Measurements from ENCODE around the gene GPER1. TPM values are rescaled to one million over a fixed set of nuclear protein-coding genes. Genes with fewer than 3 reads are reported as not detected.

The GPER1 gene
- total RNA-seq, 2 experiments from 2014 or later: not detected

GRCh38 chr7:1054438-1054837, 33.5 kb upstream of the GPER1 start:
- Mint-ChIP-seq H3K9me3 (no peaks in the 10 kb centered on the region), H3K27me3 (no peaks in the 10 kb centered on the region), H3K4me3 (peak overlapping the region; percentile 95), H3K27ac (peak overlapping the region; percentile 86), H3K36me3 (ENCODE audit: low read depth) (peaks cover 22% of the 10 kb centered on the region), H3K4me1 (ENCODE audit: low read depth) (peaks cover 44% of the 10 kb centered on the region)
- H3K27me3 ChIP-seq (ENCODE audit: control insufficient read depth in 1 of 2, insufficient read depth in 2 of 2, low read length in 2 of 2): no peaks in the 10 kb centered on the region
- no peak overlapping the region for H3K4me3 ChIP-seq (ENCODE audit: low read length)
- intact Hi-C loops (cut with DNase I, micrococcal nuclease): no loop called here
- DNase-seq (no peak), ATAC-seq (ENCODE audit: poor library complexity) (no peak)
- CTCF ChIA-PET: interaction anchor here (1.5 to 2.3 kb wide), 2 partner anchors 10 to 11 kb away, joined by 4 to 5 read pairs; partner anchors contain the start of gene GPR146
- POLR2A ChIA-PET: interaction anchor here (0.9 to 2.0 kb wide), 3 partner anchors 10 to 84 kb away, joined by 3 to 8 read pairs (median 6); partner anchors contain the start of genes COX19 and GPR146
- peaks cover 5% of the 10 kb centered on the region for H3K36me3 ChIP-seq (ENCODE audit: insufficient read depth, low read length)
- peak overlapping the region in 1 of 2 donors; percentile 46 for H3K27ac ChIP-seq (ENCODE audit: low read depth in 1 of 2, low read length in 2 of 2)
- no peak for TF ChIP-seq CTCF (IDR thresholded peaks at IDR 0.05)
- peaks cover 63% of the 10 kb centered on the region for H3K4me1 ChIP-seq (ENCODE audit: insufficient read depth, low read length)
- no peaks in the 10 kb centered on the region for H3K9me3 ChIP-seq (ENCODE audit: control insufficient read depth in 1 of 2, insufficient read depth in 1 of 2, low read length in 2 of 2)

GRCh38 chr7:1054861-1055450, 33.0 kb upstream of the GPER1 start:
- peaks cover 38% of the 10 kb centered on the region for H3K4me1 Mint-ChIP-seq (ENCODE audit: low read depth)
- H3K36me3 Mint-ChIP-seq (ENCODE audit: low read depth): peaks cover 22% of the 10 kb centered on the region
- CTCF ChIA-PET: interaction anchor here (0.8 to 2.3 kb wide), 3 partner anchors 10 to 62 kb away, joined by 4 to 5 read pairs (median 4); partner anchors contain the start of gene GPR146
- Histone ChIP-seq H3K27ac (ENCODE audit: low read depth in 1 of 2, low read length in 2 of 2) (peak overlapping the region in 1 of 2 donors; percentile 46), H3K36me3 (ENCODE audit: insufficient read depth, low read length) (peaks cover 5% of the 10 kb centered on the region), H3K27me3 (ENCODE audit: control insufficient read depth in 1 of 2, insufficient read depth in 2 of 2, low read length in 2 of 2) (no peaks in the 10 kb centered on the region), H3K4me1 (ENCODE audit: insufficient read depth, low read length) (peaks cover 59% of the 10 kb centered on the region), H3K9me3 (ENCODE audit: control insufficient read depth in 1 of 2, insufficient read depth in 1 of 2, low read length in 2 of 2) (no peaks in the 10 kb centered on the region), H3K4me3 (ENCODE audit: low read length) (peak overlapping the region; percentile 53)
- H3K27ac Mint-ChIP-seq: peak overlapping the region; percentile 86
- DNase-seq (peak; percentile 33 to 80 (median 65)), ATAC-seq (ENCODE audit: poor library complexity) (peak; percentile 78)
- intact Hi-C loops (cut with DNase I, micrococcal nuclease): no loop called here
- no peaks in the 10 kb centered on the region for H3K27me3 Mint-ChIP-seq
- H3K9me3 Mint-ChIP-seq: no peaks in the 10 kb centered on the region
- TF ChIP-seq CTCF (IDR thresholded peaks at IDR 0.05): no peak
- POLR2A ChIA-PET: interaction anchor here (1.8 to 2.3 kb wide), 4 partner anchors 10 to 83 kb away, joined by 6 to 11 read pairs (median 10); partner anchors contain the start of genes COX19 and GPR146
- H3K4me3 Mint-ChIP-seq: peak overlapping the region; percentile 95

DNA sequence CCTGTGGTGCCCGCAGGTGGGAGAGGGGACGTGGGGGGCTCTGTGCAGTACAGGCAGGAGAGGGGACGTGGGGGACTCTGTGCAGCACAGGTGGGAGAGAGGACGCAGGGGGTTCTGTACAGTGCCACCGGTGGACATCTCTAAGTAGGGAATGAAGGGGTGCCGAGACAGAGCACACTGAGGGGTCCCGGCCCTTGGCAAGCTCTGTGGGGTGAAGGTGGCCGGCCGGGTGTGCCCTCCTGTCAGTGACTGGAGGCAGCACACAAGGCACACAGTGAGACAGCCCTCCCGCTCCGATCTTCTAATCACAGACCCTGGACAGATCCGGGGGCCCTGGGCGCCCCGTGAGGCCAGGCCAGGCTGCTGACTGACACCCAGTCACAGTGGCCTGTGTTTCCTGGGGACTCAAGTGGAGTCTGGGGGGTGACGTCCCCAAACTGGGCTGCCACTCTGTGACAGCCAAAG, 32.4 kb upstream of the GPER1 start:
- no peak overlapping the region for H3K27ac ChIP-seq (ENCODE audit: low read depth in 1 of 2, low read length in 2 of 2)
- peak overlapping the region; percentile 86 for H3K27ac Mint-ChIP-seq
- DNase-seq (peak in 1 of 14 experiments; percentile 11), ATAC-seq (ENCODE audit: poor library complexity) (peak; percentile 9)
- H3K27me3 ChIP-seq (ENCODE audit: control insufficient read depth in 1 of 2, insufficient read depth in 2 of 2, low read length in 2 of 2): no peaks in the 10 kb centered on the region
- intact Hi-C loops (cut with DNase I, micrococcal nuclease): no loop called here
- H3K4me1 Mint-ChIP-seq (ENCODE audit: low read depth): peaks cover 33% of the 10 kb centered on the region
- no peaks in the 10 kb centered on the region for H3K9me3 Mint-ChIP-seq
- ChIA-PET CTCF (interaction anchor here (0.8 to 2.3 kb wide), 2 partner anchors 10 to 62 kb away, joined by 4 to 5 read pairs; no protein-coding TSS in a partner anchor), POLR2A (interaction anchor here (2.0 to 2.3 kb wide), 3 partner anchors 10 to 80 kb away, joined by 8 to 11 read pairs (median 11); partner anchors contain the start of genes COX19 and GPR146)
- peaks cover 2% of the 10 kb centered on the region for H3K36me3 ChIP-seq (ENCODE audit: insufficient read depth, low read length)
- H3K36me3 Mint-ChIP-seq (ENCODE audit: low read depth): peaks cover 22% of the 10 kb centered on the region
- no peaks in the 10 kb centered on the region for H3K9me3 ChIP-seq (ENCODE audit: control insufficient read depth in 1 of 2, insufficient read depth in 1 of 2, low read length in 2 of 2)
- H3K4me1 ChIP-seq (ENCODE audit: insufficient read depth, low read length): peaks cover 59% of the 10 kb centered on the region
- peak overlapping the region; percentile 95 for H3K4me3 Mint-ChIP-seq
- peak overlapping the region; percentile 53 for H3K4me3 ChIP-seq (ENCODE audit: low read length)
- TF ChIP-seq CTCF (IDR thresholded peaks at IDR 0.05): no peak
- no peaks in the 10 kb centered on the region for H3K27me3 Mint-ChIP-seq

All from CD4-positive, alpha-beta T cell (primary cell).